Measurements from ENCODE around the gene TJAP1. TPM values are rescaled to one million over a fixed set of nuclear protein-coding genes. Genes with fewer than 3 reads are reported as not detected.

Gene TJAP1
- 10 to 100 TPM; 23.6 to 24.4 TPM for total RNA-seq
- polyA plus RNA-seq (2013, experiment 1 of 2): 26.0 TPM
- 36.0 TPM for polyA plus RNA-seq (2013, experiment 2 of 2)
- total RNA-seq: 24.6 to 63.9 (median 41.2) reads per million in 172 experiments

GRCh38 chr6:43477235-43478007 lies at the start of gene TJAP1:
TSS of gene TJAP1 (plus strand) at chr6:43477570. CDS start at chr6:43499002, 21,432 bp downstream.
- intact Hi-C loops (cut with DNase I, micrococcal nuclease): loop anchor here in 1 of 2 experiments (2.0 to 5.0 kb wide), 5 partner anchors 23 to 295 kb away; partner anchors contain the start of genes CUL9, DLK2, POLR1C and YIPF3
- peak; percentile 91 to 99 (median 96) for DNase-seq
- H3K27ac ChIP-seq (ENCODE audit: low read depth in 1 of 2, low read length in 2 of 2): peak within 1 kb of the TSS; percentile 81 to 91
- H3K36me3 ChIP-seq (ENCODE audit: insufficient read depth, low read length): no peaks in the 10 kb centered on the region
- no peak for TF ChIP-seq CTCF (IDR thresholded peaks at IDR 0.05)
- H3K27me3 ChIP-seq (ENCODE audit: control insufficient read depth in 1 of 2, insufficient read depth in 2 of 2, low read length in 2 of 2): no peaks in the 10 kb centered on the region
- Mint-ChIP-seq H3K9me3 (no peaks in the 10 kb centered on the region), H3K4me1 (ENCODE audit: low read depth) (peaks cover 46% of the 10 kb centered on the region), H3K27me3 (no peaks in the 10 kb centered on the region), H3K4me3 (peak within 1 kb of the TSS; percentile 94), H3K36me3 (ENCODE audit: low read depth) (peaks cover 8% of the 10 kb centered on the region), H3K27ac (peak within 1 kb of the TSS; percentile 96)
- POLR2A ChIA-PET: interaction anchor here (0.6 to 2.3 kb wide), 15 partner anchors 8 to 888 kb away, joined by 3 to 15 read pairs (median 4); partner anchors contain the start of genes ABCC10, CNPY3, DLK2 and KLC4
- H3K4me1 ChIP-seq (ENCODE audit: insufficient read depth, low read length): peaks cover 32% of the 10 kb centered on the region
- no peaks in the 10 kb centered on the region for H3K9me3 ChIP-seq (ENCODE audit: control insufficient read depth in 1 of 2, insufficient read depth in 1 of 2, low read length in 2 of 2)
- peak within 1 kb of the TSS; percentile 81 for H3K4me3 ChIP-seq (ENCODE audit: low read length)
- CTCF ChIA-PET: interaction anchor here (0.6 to 1.0 kb wide), 3 partner anchors 20 to 215 kb away, joined by 3 to 5 read pairs (median 4); partner anchors contain the start of gene ABCC10
- peak; percentile 100 for ATAC-seq (ENCODE audit: poor library complexity)

GRCh38 chr6:43428112-43428570 lies 49.2 kb upstream of the TJAP1 start:
- DNase-seq (no peak), ATAC-seq (ENCODE audit: poor library complexity) (no peak)
- POLR2A ChIA-PET: interaction anchor here (0.6 to 2.3 kb wide), 13 partner anchors 10 to 680 kb away, joined by 3 to 20 read pairs (median 7); partner anchors contain the start of genes CNPY3, CRIP3, DLK2 and GTPBP2
- Histone ChIP-seq H3K27ac (ENCODE audit: low read depth in 1 of 2, low read length in 2 of 2) (peak overlapping the region; percentile 73 to 76), H3K4me3 (ENCODE audit: low read length) (peak overlapping the region; percentile 80), H3K27me3 (ENCODE audit: control insufficient read depth in 1 of 2, insufficient read depth in 2 of 2, low read length in 2 of 2) (no peaks in the 10 kb centered on the region), H3K36me3 (ENCODE audit: insufficient read depth, low read length) (peaks cover 23% of the 10 kb centered on the region), H3K9me3 (ENCODE audit: control insufficient read depth in 1 of 2, insufficient read depth in 1 of 2, low read length in 2 of 2) (no peaks in the 10 kb centered on the region), H3K4me1 (ENCODE audit: insufficient read depth, low read length) (peaks cover 29% of the 10 kb centered on the region)
- Mint-ChIP-seq H3K36me3 (ENCODE audit: low read depth) (peaks cover 28% of the 10 kb centered on the region), H3K4me3 (peak overlapping the region; percentile 95), H3K27ac (peak overlapping the region; percentile 93), H3K4me1 (ENCODE audit: low read depth) (peaks cover 26% of the 10 kb centered on the region), H3K27me3 (no peaks in the 10 kb centered on the region), H3K9me3 (no peaks in the 10 kb centered on the region)
- intact Hi-C loops (cut with DNase I, micrococcal nuclease): loop anchor here (1.0 to 5.0 kb wide), 7 partner anchors 26 to 641 kb away; partner anchors contain the start of genes DLK2 (in 1 of the 2), GTPBP2 (in 1 of the 2), PEX6 (in 1 of the 2) and POLH (in 1 of the 2)
- TF ChIP-seq CTCF (IDR thresholded peaks at IDR 0.05): no peak
- CTCF ChIA-PET: interaction anchor here (1.0 to 2.5 kb wide), 6 partner anchors 26 to 59 kb away, joined by 3 to 9 read pairs (median 4); partner anchors contain the start of genes TJAP1 and ZNF318

- DNase-seq: no peak
- H3K4me1 ChIP-seq (ENCODE audit: insufficient read depth, low read length): peaks cover 29% of the 10 kb centered on the region
- no peaks in the 10 kb centered on the region for H3K9me3 ChIP-seq (ENCODE audit: control insufficient read depth in 1 of 2, insufficient read depth in 1 of 2, low read length in 2 of 2)
- no peak for TF ChIP-seq CTCF (IDR thresholded peaks at IDR 0.05)
- H3K27ac ChIP-seq (ENCODE audit: low read depth in 1 of 2, low read length in 2 of 2): peak overlapping the region in 1 of 2 donors; percentile 73
- H3K27me3 Mint-ChIP-seq: no peaks in the 10 kb centered on the region
- intact Hi-C loops (cut with DNase I, micrococcal nuclease): loop anchor here (1.0 to 5.0 kb wide), 7 partner anchors 25 to 642 kb away; partner anchors contain the start of genes DLK2 (in 1 of the 2), GTPBP2 (in 1 of the 2), PEX6 (in 1 of the 2) and POLH (in 1 of the 2)
- H3K36me3 Mint-ChIP-seq (ENCODE audit: low read depth): peaks cover 28% of the 10 kb centered on the region
- H3K9me3 Mint-ChIP-seq: no peaks in the 10 kb centered on the region
- peak overlapping the region; percentile 93 for H3K27ac Mint-ChIP-seq
- H3K4me3 ChIP-seq (ENCODE audit: low read length): peak overlapping the region; percentile 80
- ChIA-PET POLR2A (interaction anchor here (1.7 to 2.3 kb wide), 7 partner anchors 10 to 201 kb away, joined by 6 to 20 read pairs (median 10); partner anchors contain the start of genes CRIP3, DLK2, GTPBP2 and TJAP1), CTCF (interaction anchor here (2.5 kb wide), 1 partner anchor 59 kb away, joined by 9 read pairs; the partner anchor contains the start of gene ZNF318)
- peaks cover 26% of the 10 kb centered on the region for H3K4me1 Mint-ChIP-seq (ENCODE audit: low read depth)
- H3K4me3 Mint-ChIP-seq: peak overlapping the region; percentile 95
- H3K27me3 ChIP-seq (ENCODE audit: control insufficient read depth in 1 of 2, insufficient read depth in 2 of 2, low read length in 2 of 2): no peaks in the 10 kb centered on the region
- ATAC-seq (ENCODE audit: poor library complexity): no peak
- peaks cover 30% of the 10 kb centered on the region for H3K36me3 ChIP-seq (ENCODE audit: insufficient read depth, low read length)
Observed at GRCh38 chr6:43428874-43429273, 48.5 kb upstream of the TJAP1 start.

Data from CD4-positive, alpha-beta T cell (primary cell).